ENCODE results near the gene RHOD.

Gene RHOD

DNA sequence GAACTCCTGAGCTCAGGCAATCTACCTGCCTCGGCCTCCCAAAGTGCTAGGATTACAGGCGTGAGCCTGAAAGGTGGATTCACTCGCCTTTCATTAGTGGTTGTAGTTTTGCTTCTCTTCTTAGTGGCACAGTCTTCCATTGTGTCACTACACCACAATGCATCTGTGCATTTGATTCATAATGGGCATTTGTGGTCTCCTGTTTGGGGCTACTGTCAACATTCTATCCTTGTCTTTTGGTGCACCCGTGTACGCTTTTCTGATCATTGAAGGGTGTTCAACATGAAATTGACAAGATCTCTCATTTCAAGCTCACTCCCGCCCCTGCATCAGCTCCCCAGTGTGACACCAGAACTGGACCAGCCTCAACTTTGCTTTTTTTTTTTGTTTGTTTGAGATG is 35.7 kb upstream of the RHOD start:
- TF ChIP-seq, protein P1, sequence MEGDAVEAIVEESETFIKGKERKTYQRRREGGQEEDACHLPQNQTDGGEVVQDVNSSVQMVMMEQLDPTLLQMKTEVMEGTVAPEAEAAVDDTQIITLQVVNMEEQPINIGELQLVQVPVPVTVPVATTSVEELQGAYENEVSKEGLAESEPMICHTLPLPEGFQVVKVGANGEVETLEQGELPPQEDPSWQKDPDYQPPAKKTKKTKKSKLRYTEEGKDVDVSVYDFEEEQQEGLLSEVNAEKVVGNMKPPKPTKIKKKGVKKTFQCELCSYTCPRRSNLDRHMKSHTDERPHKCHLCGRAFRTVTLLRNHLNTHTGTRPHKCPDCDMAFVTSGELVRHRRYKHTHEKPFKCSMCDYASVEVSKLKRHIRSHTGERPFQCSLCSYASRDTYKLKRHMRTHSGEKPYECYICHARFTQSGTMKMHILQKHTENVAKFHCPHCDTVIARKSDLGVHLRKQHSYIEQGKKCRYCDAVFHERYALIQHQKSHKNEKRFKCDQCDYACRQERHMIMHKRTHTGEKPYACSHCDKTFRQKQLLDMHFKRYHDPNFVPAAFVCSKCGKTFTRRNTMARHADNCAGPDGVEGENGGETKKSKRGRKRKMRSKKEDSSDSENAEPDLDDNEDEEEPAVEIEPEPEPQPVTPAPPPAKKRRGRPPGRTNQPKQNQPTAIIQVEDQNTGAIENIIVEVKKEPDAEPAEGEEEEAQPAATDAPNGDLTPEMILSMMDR (IDR thresholded peaks at IDR 0.05): no peak

DNA sequence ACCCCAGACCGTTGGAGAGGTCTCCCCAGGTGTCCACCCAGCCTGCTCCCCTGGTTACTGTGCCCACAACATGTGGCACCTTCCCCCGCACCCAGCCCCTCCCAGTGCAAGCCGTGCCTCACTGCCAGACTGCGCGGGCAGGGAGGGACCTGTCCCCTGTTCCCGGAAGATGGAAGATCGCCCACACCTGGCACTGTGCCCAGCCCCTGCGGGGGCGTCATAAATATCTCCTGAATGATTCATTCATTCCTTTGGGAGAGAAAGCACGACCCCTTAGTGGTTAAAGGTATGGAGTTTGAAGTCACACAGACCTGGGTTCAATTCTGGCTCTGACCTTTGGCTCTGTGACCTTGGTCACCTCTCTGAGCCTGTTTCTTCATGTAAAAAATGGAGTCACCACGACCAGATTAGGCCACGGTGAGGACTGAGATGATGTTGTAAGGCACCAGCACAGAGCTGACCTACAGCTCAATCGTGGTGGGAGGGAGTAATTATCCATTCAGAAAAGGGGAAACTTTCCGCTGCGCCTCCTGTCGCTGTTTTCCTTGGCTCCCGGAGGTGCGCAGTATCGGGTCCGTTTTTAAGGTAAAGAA is 34.2 kb upstream of the RHOD start:
- TF ChIP-seq, protein P1 (IDR thresholded peaks at IDR 0.05): no peak

DNA sequence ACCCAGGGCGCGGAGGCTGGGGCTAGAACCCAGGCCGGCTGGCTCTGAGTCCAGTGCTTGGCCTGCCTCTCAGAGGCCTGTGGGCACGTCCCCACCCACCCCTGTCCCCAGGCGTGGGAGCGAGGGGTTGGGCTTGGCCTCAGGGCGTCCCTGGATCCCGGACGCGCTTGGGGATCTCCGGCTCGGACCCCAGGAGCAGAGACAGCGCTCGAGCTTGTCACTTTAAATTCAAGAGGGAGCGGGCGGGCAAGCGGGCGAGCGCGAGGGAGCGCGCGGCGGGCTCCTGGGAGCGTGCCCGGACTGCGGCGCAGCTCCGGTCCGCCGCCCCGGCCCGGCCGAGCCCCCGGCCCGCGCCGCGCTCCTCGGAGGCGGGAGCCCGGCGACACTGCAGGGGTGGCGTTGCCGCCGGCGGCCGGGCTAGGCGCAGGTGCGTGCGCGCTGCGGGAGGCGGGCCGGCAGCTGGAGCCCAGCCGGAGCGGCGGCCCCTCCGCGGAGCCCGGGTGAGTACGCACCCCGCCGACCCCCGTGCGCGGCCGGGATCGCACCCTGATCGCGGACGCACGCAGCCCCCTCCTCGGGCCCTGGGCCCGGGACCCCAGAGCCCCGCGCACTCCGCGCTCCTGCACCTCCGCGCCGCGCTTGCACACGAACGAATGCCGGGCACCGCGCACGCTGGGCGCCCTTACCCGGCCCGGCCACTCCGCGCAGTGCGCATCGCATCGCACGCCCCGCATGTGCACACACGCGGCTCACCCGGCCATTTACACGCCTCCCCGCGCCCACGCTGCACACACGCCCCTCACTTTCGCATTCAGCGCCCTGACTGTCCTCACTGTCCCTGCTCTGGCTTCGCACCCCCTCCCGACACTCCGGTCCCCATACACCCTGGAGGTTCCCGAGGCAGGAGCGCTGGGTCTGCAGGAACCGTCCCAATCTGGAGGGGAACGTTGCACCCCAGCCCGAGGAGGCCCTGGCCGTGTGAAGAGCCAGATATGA is 33.4 kb upstream of the RHOD start, which contains the start of gene SYT12:
SYT12 (plus strand) TSS at position 174 of the 996 bp plus-strand sequence. CDS start 7,011 bp downstream, outside the sequence.
- TF ChIP-seq, protein P1 (IDR thresholded peaks at IDR 0.05): no peak

DNA sequence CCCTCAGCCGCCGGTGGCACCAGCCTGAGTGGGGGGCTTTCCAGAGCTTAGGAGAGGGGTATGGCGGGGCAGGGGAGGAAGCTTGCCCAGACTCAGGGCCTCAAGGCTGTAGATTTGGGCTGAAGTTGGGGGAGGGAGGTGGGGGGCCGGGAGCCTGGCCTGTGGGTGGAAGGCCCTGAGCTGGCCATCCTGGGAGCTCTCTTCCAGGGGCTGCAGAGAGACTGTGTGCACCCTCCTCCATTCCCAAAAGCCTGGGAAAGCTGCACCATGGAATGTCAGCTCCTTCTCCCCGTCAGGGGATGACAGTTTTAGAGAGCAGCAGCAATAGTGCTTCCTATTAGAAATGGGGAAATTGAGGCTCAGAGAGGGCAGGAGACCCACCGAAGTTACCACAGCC is 32.7 kb upstream of the RHOD start:
- TF ChIP-seq, protein P1 (IDR thresholded peaks at IDR 0.05): no peak

DNA sequence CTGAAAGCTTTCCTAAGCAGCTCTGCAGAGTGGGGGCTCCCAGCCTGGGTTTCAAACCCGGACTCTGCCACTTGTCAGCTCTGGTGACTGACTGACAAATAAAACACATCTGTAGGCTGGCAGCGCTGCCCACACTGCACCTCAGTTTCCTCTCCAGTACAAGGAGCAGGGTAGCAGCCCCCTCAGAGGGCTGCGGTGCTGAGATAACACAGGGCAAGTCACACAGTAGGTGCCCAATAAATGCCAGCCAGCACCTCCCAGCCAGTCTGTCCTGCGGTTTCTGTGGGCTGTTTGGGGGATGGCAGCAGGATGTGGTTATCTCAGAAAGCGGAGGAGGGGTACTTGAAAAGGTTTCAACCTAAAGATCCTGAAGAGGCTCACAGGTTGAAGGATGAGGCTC is 32.2 kb upstream of the RHOD start:
- TF ChIP-seq, protein P1 (IDR thresholded peaks at IDR 0.05): no peak

DNA sequence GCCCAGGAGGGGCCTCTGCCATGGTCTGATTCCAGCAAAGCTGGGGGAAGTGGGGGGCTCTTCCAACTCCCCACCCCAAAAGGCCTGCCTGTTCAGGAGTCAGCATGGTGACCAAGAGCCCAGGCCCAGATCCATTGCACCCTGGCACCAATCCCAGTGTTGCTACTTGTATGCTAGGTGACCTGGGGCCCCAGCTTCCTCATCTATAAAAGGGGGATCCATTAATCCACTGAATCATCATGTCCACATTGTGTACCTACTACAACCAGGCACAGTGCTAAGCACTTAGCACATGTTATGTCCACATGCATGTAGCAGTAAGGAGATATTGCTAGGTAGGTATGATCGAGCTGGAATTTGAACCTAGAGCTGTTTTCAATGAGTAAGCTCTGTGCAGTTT is 31.7 kb upstream of the RHOD start:
- TF ChIP-seq, protein P1 (IDR thresholded peaks at IDR 0.05): no peak

DNA sequence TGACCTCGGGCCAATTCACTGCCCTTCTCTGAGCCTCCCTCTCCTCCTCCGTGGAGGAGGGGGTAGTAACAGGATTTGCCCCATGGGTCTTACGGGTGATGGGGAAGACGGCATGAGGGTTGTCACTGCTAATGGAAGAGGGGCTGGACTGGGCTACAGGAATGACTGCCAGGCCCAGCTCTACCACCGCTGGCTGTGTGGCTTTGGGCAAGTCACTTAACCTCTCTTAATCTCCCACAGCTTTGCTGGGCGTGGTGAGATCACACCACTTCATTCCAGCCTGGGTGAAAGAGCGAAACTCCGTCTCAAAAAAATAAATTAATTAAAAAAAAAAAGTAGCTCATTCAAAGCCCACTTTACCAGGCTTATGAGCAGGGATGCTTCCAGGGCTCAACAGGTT is 30.9 kb upstream of the RHOD start:
- TF ChIP-seq, protein P1 (IDR thresholded peaks at IDR 0.05): no peak

Measured in LNCAP (cell line).